Hepatocyte (in vitro differentiated cells): ENCODE results near the gene ATP23. TPM values are rescaled to one million over a fixed set of nuclear protein-coding genes. Genes with fewer than 3 reads are reported as not detected.

Experiments used
- DNase-seq: peaks from one replicate; pipeline ENCODE4 v3.0.0-alpha.2; 2016; ENCODE audit warnings: low spot score
- H2AFZ ChIP-seq: fragments of 200-600 bp; sonication (generic); 2 replicates; pipeline ENCODE4 v1.6.0; 2016; ENCODE audit warnings: antibody characterized with exemption, mild to moderate bottlenecking
- H3K27ac ChIP-seq: fragments of 200-600 bp; sonication (generic); 2 replicates; pipeline ENCODE4 v1.5.1; 2016; ENCODE audit warnings: mild to moderate bottlenecking
- H3K27me3 ChIP-seq: fragments of 200-600 bp; sonication (generic); 2 replicates; pipeline ENCODE4 v1.6.1; 2016
- H3K36me3 ChIP-seq: fragments of 200-600 bp; sonication (generic); replicated peaks from 2 replicates; pipeline ENCODE4 v1.5.1; 2016; ENCODE audit warnings: low read depth; ENCODE audit not compliant: insufficient read depth
- H3K4me1 ChIP-seq: fragments of 200-600 bp; sonication (generic); 2 replicates; pipeline ENCODE4 v1.5.1; 2016; ENCODE audit warnings: mild to moderate bottlenecking, moderate library complexity; ENCODE audit not compliant: insufficient read depth
- H3K4me2 ChIP-seq: fragments of 200-600 bp; sonication (generic); 2 replicates; pipeline ENCODE4 v1.6.0; 2016
- H3K4me3 ChIP-seq: fragments of 200-600 bp; sonication (generic); 2 replicates; pipeline ENCODE4 v1.5.1; 2016; ENCODE audit warnings: mild to moderate bottlenecking
- H3K79me2 ChIP-seq: fragments of 200-600 bp; sonication (generic); 2 replicates; pipeline ENCODE4 v1.6.0; 2017; ENCODE audit warnings: mild to moderate bottlenecking
- H3K9me2 ChIP-seq: fragments of 200-600 bp; sonication (generic); replicated peaks from 2 replicates; pipeline ENCODE4 v1.6.0; 2017; ENCODE audit warnings: mild to moderate bottlenecking; ENCODE audit not compliant: insufficient read depth
- H3K9me3 ChIP-seq: fragments of 200-600 bp; sonication (generic); 2 replicates; pipeline ENCODE4 v1.5.1; 2016; ENCODE audit warnings: low read depth, mild to moderate bottlenecking
- H4K20me1 ChIP-seq: fragments of 200-600 bp; sonication (generic); 2 replicates; pipeline ENCODE4 v1.6.0; 2016; ENCODE audit warnings: mild to moderate bottlenecking; ENCODE audit not compliant: insufficient read depth, poor library complexity, severe bottlenecking
- CTCF ChIP-seq: fragments of 200-600 bp; sonication (generic); IDR thresholded peaks from 2 replicates; pipeline ENCODE4 v1.5.1; 2016; ENCODE audit warnings: antibody characterized with exemption, mild to moderate bottlenecking; ENCODE audit not compliant: poor library complexity
- EZH2 ChIP-seq: fragments of 200-600 bp; sonication (generic); IDR thresholded peaks from 2 replicates; pipeline ENCODE4 v1.6.1; 2016; ENCODE audit warnings: antibody characterized with exemption, mild to moderate bottlenecking, borderline replicate concordance
- EZH2phosphoT487 ChIP-seq: fragments of 200-600 bp; sonication (generic); IDR thresholded peaks from one replicate; pipeline ENCODE4 v1.6.1; 2018; ENCODE audit warnings: antibody characterized with exemption, mild to moderate bottlenecking, low read depth, moderate library complexity; ENCODE audit not compliant: unreplicated experiment, severe bottlenecking
- WGBS: methylation state at CpG from one replicate; pipeline ENCODE4 v1.1.6; 2016; ENCODE audit warnings: low lambda C conversion rate; ENCODE audit errors: missing lambda C conversion rate; 5-methylcytosine and 5-hydroxymethylcytosine counted together
- polyA plus RNA-seq: library from polyadenylated mRNA; unstranded; fragments of >200 nt; fragmentation: Nextera tagmentation; extraction: Ambion mirVana; gene quantifications from 2 replicates; pipeline ENCODE4 v1.2.1, GENCODE V29; 2016
- total RNA-seq: library from RNA; depleted of rRNA; stranded (reverse); fragments of >200 nt; gene quantifications from 2 replicates; pipeline ENCODE4 v1.2.3, GENCODE V29; 2014

The ATP23 gene
- total and polyA plus RNA-seq, 2 experiments from 2014 or later, result 6.3 to 13.7 TPM

DNA sequence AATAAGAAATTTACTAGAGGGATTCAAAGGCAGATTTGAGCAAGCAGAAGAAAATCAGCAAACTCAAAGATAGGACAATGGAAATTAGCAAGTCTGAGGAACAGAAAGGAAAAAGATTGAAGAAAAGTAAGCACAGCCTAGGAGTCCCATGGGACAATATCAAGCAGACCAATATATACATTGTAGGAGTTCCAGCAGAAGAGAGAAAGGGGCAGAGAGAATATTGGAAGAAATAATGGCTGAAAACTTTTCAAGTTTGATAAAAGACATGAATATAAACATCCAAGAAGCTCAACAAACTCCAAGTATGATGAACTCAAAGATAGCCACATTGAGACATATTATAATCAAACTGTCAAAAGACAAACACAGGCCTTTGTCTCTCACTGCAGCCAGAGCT, 25.2 kb downstream of the ATP23 start:
- H3K9me3 ChIP-seq, result no peaks in the 10 kb centered on the region

DNA sequence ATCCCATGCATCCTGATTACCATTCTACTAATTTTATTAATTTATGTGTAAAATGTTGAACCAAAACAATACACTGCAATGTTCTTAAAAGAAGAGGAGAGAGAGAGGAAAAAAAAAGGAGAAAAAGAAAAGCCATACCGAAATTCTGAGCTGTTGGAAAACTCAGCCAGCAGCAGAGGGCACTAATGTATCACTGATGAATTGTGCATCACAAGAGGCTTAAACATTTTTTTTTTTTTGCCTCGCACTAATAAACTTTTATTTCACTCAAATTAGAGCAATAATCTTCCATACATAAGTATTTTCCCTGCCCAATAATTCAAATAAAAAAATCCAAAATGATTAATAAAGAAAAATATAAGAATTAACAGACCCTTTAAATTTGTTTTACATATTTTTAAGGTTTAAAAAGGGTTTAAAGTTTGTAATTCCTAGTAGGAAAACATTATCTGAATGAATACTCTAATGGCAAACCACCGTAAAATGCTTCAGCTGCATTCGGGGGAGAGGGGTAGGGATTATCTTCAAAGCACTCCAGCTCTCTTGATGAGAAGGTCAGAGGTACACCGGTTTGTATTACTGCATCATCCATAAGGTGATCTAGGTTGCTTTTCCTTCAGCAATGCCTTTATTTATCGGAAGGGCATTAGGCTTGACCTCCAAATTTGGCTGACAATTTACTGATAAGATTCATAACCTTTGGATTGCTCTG, 41.9 kb downstream of the ATP23 start:
- peak; percentile 64 for DNase-seq
- Histone ChIP-seq H3K4me2 (no peak overlapping the region), H3K9me3 (no peaks in the 10 kb centered on the region), H3K9me2 (no peaks in the 10 kb centered on the region), H4K20me1 (no peaks in the 10 kb centered on the region), H3K27me3 (no peaks in the 10 kb centered on the region), H3K79me2 (no peaks in the 10 kb centered on the region), H3K4me1 (no peaks in the 10 kb centered on the region), H3K4me3 (no peak overlapping the region), H3K27ac (no peak overlapping the region), H3K36me3 (no peaks in the 10 kb centered on the region), H2AFZ (no peak overlapping the region)
- WGBS, result 38% methylated on average over 6 of the region's 6 CpGs
- TF ChIP-seq EZH2phosphoT487 (no peak), CTCF (peak; percentile 89)

More for the DNA sequence above, 25.2 kb downstream of the ATP23 start:
- TF ChIP-seq EZH2, result no peak
- no peak for TF ChIP-seq EZH2phosphoT487
- Histone ChIP-seq H3K36me3 (no peaks in the 10 kb centered on the region), H4K20me1 (no peaks in the 10 kb centered on the region), H2AFZ (no peak overlapping the region), H3K79me2 (no peaks in the 10 kb centered on the region), H3K9me2 (no peaks in the 10 kb centered on the region), H3K27ac (no peak overlapping the region), H3K4me3 (no peak overlapping the region), H3K4me1 (no peaks in the 10 kb centered on the region), H3K4me2 (no peak overlapping the region), H3K27me3 (no peaks in the 10 kb centered on the region)
- DNase-seq, result no peak

DNA sequence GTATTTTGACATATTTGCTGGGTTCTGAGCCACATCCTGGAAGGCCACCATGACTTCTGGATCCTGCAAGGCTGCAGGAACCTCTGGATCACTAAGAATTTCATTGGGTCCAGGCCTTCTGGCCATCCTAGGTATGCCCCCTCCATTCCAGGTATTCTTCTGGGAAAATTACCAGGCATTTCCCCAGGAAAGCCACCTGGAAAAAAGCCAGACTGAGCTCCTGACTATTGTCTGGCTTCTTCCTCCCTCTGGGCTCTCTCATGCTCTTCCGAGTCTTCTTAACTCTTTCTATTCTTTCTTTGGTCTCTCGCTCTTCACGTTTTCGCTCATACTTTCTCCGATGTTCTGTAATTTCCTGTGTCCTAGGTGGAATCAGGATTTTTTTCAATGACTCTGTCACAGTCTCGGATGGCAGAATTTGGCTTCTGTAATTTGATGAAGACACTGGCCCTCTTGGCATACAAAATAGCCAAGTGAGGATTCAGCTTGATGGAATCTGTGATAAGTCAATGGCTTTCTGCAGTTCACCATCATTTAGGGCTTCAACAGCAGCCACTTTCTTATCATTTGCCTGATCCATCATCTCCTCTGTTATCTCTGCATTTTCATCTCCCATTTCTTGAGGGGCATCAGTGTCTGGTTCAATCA, 42.6 kb downstream of the ATP23 start:
- WGBS, result 96% methylated on average over 6 of the region's 6 CpGs
- H3K36me3 ChIP-seq, result no peaks in the 10 kb centered on the region
- no peaks in the 10 kb centered on the region for H3K4me1 ChIP-seq
- H3K4me3 ChIP-seq, result no peak overlapping the region
- H3K79me2 ChIP-seq, result no peaks in the 10 kb centered on the region
- H4K20me1 ChIP-seq, result no peaks in the 10 kb centered on the region
- no peak overlapping the region for H3K4me2 ChIP-seq
- no peak for DNase-seq
- no peaks in the 10 kb centered on the region for H3K9me2 ChIP-seq
- H3K9me3 ChIP-seq, result no peaks in the 10 kb centered on the region
- no peaks in the 10 kb centered on the region for H3K27me3 ChIP-seq
- H2AFZ ChIP-seq, result no peak overlapping the region
- no peak overlapping the region for H3K27ac ChIP-seq
- TF ChIP-seq CTCF, result no peak
- no peak for TF ChIP-seq EZH2
- no peak for TF ChIP-seq EZH2phosphoT487

DNA sequence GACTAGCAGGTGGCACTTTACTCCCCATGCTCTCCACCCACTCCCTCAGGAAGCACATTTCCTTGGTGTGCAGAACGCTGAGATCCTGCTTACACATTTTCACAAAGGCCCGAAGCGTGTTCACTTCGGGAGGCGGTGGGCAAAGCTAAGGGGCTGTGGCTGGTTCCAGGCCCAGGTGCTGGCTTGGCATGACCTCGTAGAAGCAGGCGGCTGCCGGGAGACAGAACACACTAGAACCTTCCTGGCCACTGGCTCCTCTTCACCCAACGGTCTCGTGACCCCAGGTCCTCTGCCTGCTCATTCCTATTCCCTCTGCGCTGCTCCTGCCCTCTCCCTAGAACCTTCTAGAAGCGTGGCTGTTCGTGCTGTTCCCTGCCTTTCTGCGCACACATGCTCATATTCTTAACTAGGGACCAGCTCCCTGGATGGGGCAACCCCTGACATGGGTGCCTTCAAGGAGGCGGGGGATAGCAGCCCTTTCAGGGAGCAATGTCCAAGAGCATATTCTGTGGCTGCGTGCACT, 43.3 kb downstream of the ATP23 start:
- H3K27ac ChIP-seq, result no peak overlapping the region
- no peaks in the 10 kb centered on the region for H3K79me2 ChIP-seq
- H3K4me3 ChIP-seq, result no peak overlapping the region
- H3K27me3 ChIP-seq, result no peaks in the 10 kb centered on the region
- TF ChIP-seq EZH2phosphoT487 (no peak), CTCF (no peak), EZH2 (no peak)
- no peaks in the 10 kb centered on the region for H3K4me1 ChIP-seq
- H3K4me2 ChIP-seq, result no peak overlapping the region
- DNase-seq, result no peak
- H3K9me3 ChIP-seq, result no peaks in the 10 kb centered on the region
- H2AFZ ChIP-seq, result no peak overlapping the region
- H4K20me1 ChIP-seq, result no peaks in the 10 kb centered on the region
- no peaks in the 10 kb centered on the region for H3K36me3 ChIP-seq
- no peaks in the 10 kb centered on the region for H3K9me2 ChIP-seq
- 92% methylated on average over 16 of the region's 16 CpGs for WGBS
